Endothelial cell of umbilical vein (primary cell): ENCODE measurements around the gene IQCN. TPM values are rescaled to one million over a fixed set of nuclear protein-coding genes. Genes with fewer than 3 reads are reported as not detected.

Experiments used
- BruUV-seq: library from RNA; stranded (reverse); fragments of 400-500 nt; replicated peaks from 2 replicates; lab custom pipeline; 2021; lab: Mats Ljungman, UMichigan
- CTCF ChIA-PET: fragments of 300-600, 350-600 bp; sonication (Branson Sonifier 250); formaldehyde crosslinking; loops from one replicate; lab custom pipeline; 2021; ENCODE audit warnings: antibody characterized with exemption, inconsistent platforms; lab: Charles Lee
- POLR2A ChIA-PET: fragments of 300-600, 350-600 bp; sonication (Branson Sonifier 250); formaldehyde crosslinking; loops from one replicate; lab custom pipeline; 2021; ENCODE audit warnings: antibody characterized with exemption, inconsistent platforms; lab: Charles Lee
- DNase-seq: peaks from one replicate; pipeline ENCODE4 v3.0.0-alpha.2; 2011; ENCODE audit warnings: low read depth, low spot score
- FAIRE-seq: peaks from 2 replicates; lab custom pipeline; 2011; peaks lifted over from hg19 to GRCh38; lab: Jason Lieb, UNC
- H2AFZ ChIP-seq: 2 replicates; pipeline ENCODE4 v1.6.0; 2012; ENCODE audit warnings: low read depth, low read length, control low read depth, inconsistent platforms
- H3K27ac ChIP-seq: 2 replicates; pipeline ENCODE4 v1.5.1; 2011; ENCODE audit warnings: low read depth, mild to moderate bottlenecking, control low read depth, low read length, moderate library complexity; ENCODE audit not compliant: insufficient read depth
- H3K27me3 ChIP-seq, 2 experiments: 2 replicates each; pipeline versions ENCODE4 v1.6.0 to v1.6.1; 2011; ENCODE audit warnings: low read length in 2 of 2, mixed read lengths in 1 of 2; ENCODE audit not compliant: control insufficient read depth in 2 of 2, insufficient read depth in 2 of 2
- H3K36me3 ChIP-seq, 2 experiments: 2 replicates in 1 of 2; 3 replicates in 1 of 2; pipeline ENCODE4 v1.5.1; 2011; ENCODE audit warnings: low read length in 2 of 2, mild to moderate bottlenecking in 1 of 2, moderate library complexity in 1 of 2; ENCODE audit not compliant: control insufficient read depth in 2 of 2, insufficient read depth in 2 of 2; ENCODE audit errors: extremely low read depth in 1 of 2
- H3K4me1 ChIP-seq: 3 replicates; pipeline ENCODE4 v1.5.1; 2011; ENCODE audit warnings: mild to moderate bottlenecking, low read length; ENCODE audit not compliant: control insufficient read depth, insufficient read depth; ENCODE audit errors: extremely low read depth
- H3K4me2 ChIP-seq: 2 replicates; pipeline ENCODE4 v1.6.1; 2011; ENCODE audit warnings: low read length, control low read depth, mixed read lengths; ENCODE audit not compliant: insufficient read depth
- H3K4me3 ChIP-seq, 3 experiments: fragments of 200-600 bp in 1 of 3; sonication (generic), shearing (Covaris generic) in 1 of 3; replicated peaks in 1 of 3; 2 replicates each; pipeline ENCODE4 v1.5.1; 2011 to 2016; ENCODE audit warnings: control low read depth in 3 of 3, low read length in 3 of 3, mild to moderate bottlenecking in 2 of 3, inconsistent platforms in 1 of 3, low read depth in 1 of 3, moderate library complexity in 1 of 3; ENCODE audit not compliant: insufficient read depth in 1 of 3
- H3K79me2 ChIP-seq: 2 replicates; pipeline ENCODE4 v1.6.0; 2012; ENCODE audit warnings: low read length, inconsistent platforms; ENCODE audit not compliant: control insufficient read depth, insufficient read depth
- H3K9ac ChIP-seq: replicated peaks from 2 replicates; pipeline ENCODE3; 2011; ENCODE audit warnings: low read length, control low read depth; ENCODE audit not compliant: insufficient read depth; ENCODE audit errors: extremely low read depth
- H3K9me1 ChIP-seq: replicated peaks from 3 replicates; pipeline ENCODE4 v1.6.0; 2011; ENCODE audit warnings: mild to moderate bottlenecking, low read length; ENCODE audit not compliant: control insufficient read depth, insufficient read depth; ENCODE audit errors: extremely low read depth
- H3K9me3 ChIP-seq: replicated peaks from 2 replicates; pipeline ENCODE4 v1.5.1; 2012; ENCODE audit warnings: low read length, inconsistent platforms; ENCODE audit not compliant: control insufficient read depth, insufficient read depth
- H4K20me1 ChIP-seq: replicated peaks from 2 replicates; pipeline ENCODE3; 2011; ENCODE audit warnings: mild to moderate bottlenecking, low read length; ENCODE audit not compliant: control insufficient read depth, insufficient read depth; ENCODE audit errors: extremely low read depth
- EZH2 ChIP-seq: IDR thresholded peaks from 2 replicates; pipeline ENCODE4 v1.6.1; 2012; ENCODE audit warnings: borderline replicate concordance, low read depth, mild to moderate bottlenecking, moderate library complexity, low read length, inconsistent platforms; ENCODE audit not compliant: severe bottlenecking
- FOS ChIP-seq: IDR thresholded peaks from 2 replicates; pipeline ENCODE4 v1.6.1; 2011; ENCODE audit warnings: mild to moderate bottlenecking, low read length, moderate library complexity, borderline replicate concordance; ENCODE audit not compliant: insufficient read depth
- GATA2 ChIP-seq: IDR thresholded peaks from 2 replicates; pipeline ENCODE4 v1.7.0; 2011; ENCODE audit warnings: low read depth, mild to moderate bottlenecking, moderate library complexity, mixed read lengths, low read length; ENCODE audit not compliant: insufficient read length, insufficient read depth
- JUN ChIP-seq: IDR thresholded peaks from 2 replicates; pipeline ENCODE4 v1.6.1; 2011; ENCODE audit warnings: borderline replicate concordance, low read depth; ENCODE audit not compliant: insufficient read length, insufficient read depth
- MYC ChIP-seq: IDR thresholded peaks from one replicate; pipeline ENCODE4 v1.6.1; 2011; ENCODE audit warnings: mild to moderate bottlenecking, low read depth, low read length
- POLR2A ChIP-seq: IDR thresholded peaks from 2 replicates; pipeline ENCODE4 v1.6.1; 2012; ENCODE audit warnings: low read depth, mild to moderate bottlenecking, control low read depth, low read length
- POLR2AphosphoS5 ChIP-seq: IDR thresholded peaks from 2 replicates; pipeline ENCODE4 v1.6.1; 2012; ENCODE audit warnings: low read depth, mild to moderate bottlenecking, control low read depth, low read length, moderate library complexity; ENCODE audit not compliant: insufficient read depth
- dilution Hi-C: fragments of 300-500 bp; cut with MboI; formaldehyde crosslinking; loops from one replicate; pipeline ENCODE4 v1.15.0; 2019; ENCODE audit warnings: low sequenced_read_pairs; ENCODE audit not compliant: extremely low pct_ligation_motif_present
- intact Hi-C: fragments of 100-400 bp; cut with micrococcal nuclease; formaldehyde crosslinking; loops from one replicate; pipeline ENCODE4 v1.10.0; 2022
- polyA plus RNA-seq, 4 experiments: library from polyadenylated mRNA; depleted of rRNA in 3 of 4; stranded (reverse) in 3 of 4; unstranded in 1 of 4; fragments of >200 nt; gene quantifications; 2 replicates each; pipeline versions ENCODE4 v1.2.1 to v1.2.3, GENCODE V29; 2011 to 2012; ENCODE audit warnings: missing spikeins in 1 of 4
- total RNA-seq: library from RNA; stranded (reverse); gene quantifications from 2 replicates; pipeline ENCODE4 v1.2.3, GENCODE V29; 2021
- TF ChIP-seq, protein P1 (sequence below), 2 donors: IDR thresholded peaks; 1 replicate in 1 of 2; 2 replicates in 1 of 2; pipeline ENCODE4 v1.5.1; 2011; ENCODE audit warnings: low read length in 2 of 2, mild to moderate bottlenecking in 2 of 2, moderate library complexity in 2 of 2, control low read depth in 1 of 2, inconsistent platforms in 1 of 2, low read depth in 1 of 2; ENCODE audit not compliant: insufficient read depth in 1 of 2; ENCODE audit errors: extremely low read depth in 1 of 2
- TF ChIP-seq, protein P2 (sequence below): IDR thresholded peaks from 2 replicates; pipeline ENCODE4 v1.6.1; 2011; ENCODE audit not compliant: insufficient read depth, insufficient read length

The IQCN gene
- total and polyA plus RNA-seq, 2 donors (not counting 3 experiments of a cell fraction or from before 2014, with no cell fraction given) = 1.5 to 3.0 TPM

DNA sequence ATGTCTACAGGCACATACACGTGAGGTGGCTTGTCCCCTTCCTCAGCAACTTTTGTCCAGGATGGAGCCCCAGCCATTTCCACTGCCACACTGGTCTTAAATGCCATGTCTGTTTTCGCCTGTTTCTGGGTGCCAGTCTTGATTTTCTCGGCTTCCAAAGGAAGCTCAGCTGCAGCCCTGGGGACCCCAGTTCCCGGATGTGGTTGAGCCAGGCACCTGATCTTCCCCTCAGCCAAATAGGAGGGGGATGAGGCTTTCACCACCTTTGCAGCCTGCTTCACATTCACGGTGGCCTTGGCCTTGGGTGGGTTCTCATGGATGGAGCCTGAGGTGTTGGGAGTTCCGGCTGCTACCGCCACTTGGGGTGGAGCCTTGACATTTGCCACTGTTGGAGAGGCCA is 8.7 kb downstream of the IQCN start:
- Histone ChIP-seq H3K4me1 (no peaks in the 10 kb centered on the region), H3K27me3 (no peaks in the 10 kb centered on the region), H2AFZ (no peak overlapping the region), H3K4me2 (no peak overlapping the region), H3K9me1 (no peaks in the 10 kb centered on the region), H4K20me1 (no peaks in the 10 kb centered on the region), H3K4me3 (no peak overlapping the region), H3K79me2 (no peaks in the 10 kb centered on the region), H3K27ac (no peak overlapping the region), H3K36me3 (peaks cover 0 to 14% of the 10 kb centered on the region in 2 experiments), H3K9me3 (no peaks in the 10 kb centered on the region), H3K9ac (no peak overlapping the region)
- no TSS peak for BruUV-seq
- intact Hi-C loops = no loop called here
- TF ChIP-seq, protein P1, sequence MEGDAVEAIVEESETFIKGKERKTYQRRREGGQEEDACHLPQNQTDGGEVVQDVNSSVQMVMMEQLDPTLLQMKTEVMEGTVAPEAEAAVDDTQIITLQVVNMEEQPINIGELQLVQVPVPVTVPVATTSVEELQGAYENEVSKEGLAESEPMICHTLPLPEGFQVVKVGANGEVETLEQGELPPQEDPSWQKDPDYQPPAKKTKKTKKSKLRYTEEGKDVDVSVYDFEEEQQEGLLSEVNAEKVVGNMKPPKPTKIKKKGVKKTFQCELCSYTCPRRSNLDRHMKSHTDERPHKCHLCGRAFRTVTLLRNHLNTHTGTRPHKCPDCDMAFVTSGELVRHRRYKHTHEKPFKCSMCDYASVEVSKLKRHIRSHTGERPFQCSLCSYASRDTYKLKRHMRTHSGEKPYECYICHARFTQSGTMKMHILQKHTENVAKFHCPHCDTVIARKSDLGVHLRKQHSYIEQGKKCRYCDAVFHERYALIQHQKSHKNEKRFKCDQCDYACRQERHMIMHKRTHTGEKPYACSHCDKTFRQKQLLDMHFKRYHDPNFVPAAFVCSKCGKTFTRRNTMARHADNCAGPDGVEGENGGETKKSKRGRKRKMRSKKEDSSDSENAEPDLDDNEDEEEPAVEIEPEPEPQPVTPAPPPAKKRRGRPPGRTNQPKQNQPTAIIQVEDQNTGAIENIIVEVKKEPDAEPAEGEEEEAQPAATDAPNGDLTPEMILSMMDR (IDR thresholded peaks at IDR 0.05; ENCODE audit: extremely low read depth in 1 of 2, insufficient read depth in 1 of 2, low read depth in 1 of 2, low read length in 2 of 2) = no peak
- TF ChIP-seq GATA2 = no peak
- no peak for TF ChIP-seq MYC
- TF ChIP-seq FOS = no peak
- TF ChIP-seq, protein P2, sequence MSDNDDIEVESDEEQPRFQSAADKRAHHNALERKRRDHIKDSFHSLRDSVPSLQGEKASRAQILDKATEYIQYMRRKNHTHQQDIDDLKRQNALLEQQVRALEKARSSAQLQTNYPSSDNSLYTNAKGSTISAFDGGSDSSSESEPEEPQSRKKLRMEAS = no peak
- no peak for TF ChIP-seq POLR2A
- TF ChIP-seq EZH2 = no peak
- TF ChIP-seq POLR2AphosphoS5 = no peak
- TF ChIP-seq JUN = no peak
- dilution Hi-C loops = no loop called here
- FAIRE-seq (no peak), DNase-seq (no peak)
- CTCF ChIA-PET = interaction anchor here (1.4 kb wide), 1 partner anchor 14 kb away, joined by 5 read pairs; no protein-coding TSS in a partner anchor
- POLR2A ChIA-PET = no interaction called here
